HG02885 (cell line): ENCODE data around the gene CACNB3.
A peak's percentile ranks its signal among the peaks of the same experiment; 100 is the strongest.
"Not testable (repeated sequence)": the region's sequence is repeated elsewhere in the genome, so short reads cannot be mapped to it uniquely, and the experiment has no call there.

ENCODE experiments used
- ATAC-seq: cut with Tn5 transposase; IDR thresholded peaks from one replicate; pipeline ENCODE4 v1.9.1; 2021; ENCODE audit warnings: mild to moderate bottlenecking; ENCODE audit not compliant: unreplicated experiment, poor library complexity

Gene CACNB3

GRCh38 chr12:48851883-48852733 is 33.8 kb downstream of the CACNB3 start, which contains the start of gene DDX23:
Gene DDX23, minus strand, starts transcription at chr12:48852163. Its CDS starts 6,381 bp downstream, at chr12:48845782.
- ATAC-seq = peak; percentile 96

GRCh38 chr12:48852734-48853688 is 34.7 kb downstream of the CACNB3 start:
- peak; percentile 11 for ATAC-seq

GRCh38 chr12:48854488-48854887 is 36.2 kb downstream of the CACNB3 start:
- no peak for ATAC-seq

GRCh38 chr12:48854932-48855331 is 36.6 kb downstream of the CACNB3 start:
- not testable (repeated sequence) for ATAC-seq

- ATAC-seq = no peak
Observed at GRCh38 chr12:48856379-48856778, 38.1 kb downstream of the CACNB3 start.

- ATAC-seq = peak; percentile 58
Observed at GRCh38 chr12:48857278-48857994, 39.1 kb downstream of the CACNB3 start.

- ATAC-seq = no peak
Observed at GRCh38 chr12:48858043-48858442, 39.7 kb downstream of the CACNB3 start.

GRCh38 chr12:48859607-48860006 is 41.3 kb downstream of the CACNB3 start:
- no peak for ATAC-seq

GRCh38 chr12:48860236-48860635 is 41.9 kb downstream of the CACNB3 start:
- ATAC-seq = not testable (repeated sequence)

- no peak for ATAC-seq
Observed at GRCh38 chr12:48861111-48861510, 42.8 kb downstream of the CACNB3 start.

GRCh38 chr12:48862760-48863159 is 44.5 kb downstream of the CACNB3 start:
- no peak for ATAC-seq

- no peak for ATAC-seq
Observed at GRCh38 chr12:48863291-48863690, 45.0 kb downstream of the CACNB3 start.

- peak; percentile 95 for ATAC-seq
Observed at GRCh38 chr12:48865281-48866051, 47.2 kb downstream of the CACNB3 start, which contains the start of gene RND1. Gene RND1, minus strand, starts transcription at chr12:48865870. Its CDS starts 103 bp downstream, at chr12:48865767.

GRCh38 chr12:48866052-48866711 is 47.9 kb downstream of the CACNB3 start:
- peak; percentile 29 for ATAC-seq

GRCh38 chr12:48868451-48868850 is 50.2 kb downstream of the CACNB3 start:
- no peak for ATAC-seq

GRCh38 chr12:48869191-48869590 is 50.9 kb downstream of the CACNB3 start:
- ATAC-seq = no peak

GRCh38 chr12:48873096-48873495 is 54.8 kb downstream of the CACNB3 start:
- no peak for ATAC-seq

GRCh38 chr12:48873534-48873933 is 55.2 kb downstream of the CACNB3 start:
- ATAC-seq = not testable (repeated sequence)
